Measurements from ENCODE around the gene CDH7. TPM values are rescaled to one million over a fixed set of nuclear protein-coding genes. Genes with fewer than 3 reads are reported as not detected.

Gene CDH7
- total RNA-seq, 1 donor from 2014 or later, result 2.7 TPM

DNA sequence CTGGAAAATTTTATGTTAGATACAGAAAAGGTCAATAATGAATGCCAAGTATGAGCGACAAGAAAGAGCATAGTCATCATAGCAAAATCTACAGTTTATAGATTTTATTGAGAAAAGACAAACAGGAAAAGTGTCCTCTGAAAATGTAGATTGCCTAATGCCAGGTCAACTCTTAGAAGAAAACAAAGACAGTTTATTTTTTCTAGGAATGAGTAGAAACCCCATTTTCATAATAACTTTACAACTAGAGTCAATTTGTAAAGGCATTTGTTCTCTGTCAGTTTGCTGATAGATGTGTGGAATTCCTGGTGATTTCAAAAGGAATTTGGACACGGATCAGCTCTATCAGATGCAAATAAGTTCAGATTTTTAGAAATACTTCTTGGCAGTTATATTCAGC lies 16.6 kb downstream of the CDH7 start:
- Histone ChIP-seq H2AFZ (replicated peaks) (no peak overlapping the region), H3K9ac (no peak overlapping the region), H3K27ac (no peak overlapping the region), H3F3A (ENCODE audit: low read depth) (no peaks in the 10 kb centered on the region), H3K4me1 (no peaks in the 10 kb centered on the region), H4K20me1 (ENCODE audit: low read depth) (no peaks in the 10 kb centered on the region), H3K4me2 (no peak overlapping the region), H3K79me2 (ENCODE audit: low read depth) (no peaks in the 10 kb centered on the region), H3K9me3 (ENCODE audit: low read depth) (no peaks in the 10 kb centered on the region), H3K27me3 (no peaks in the 10 kb centered on the region), H3K4me3 (no peak overlapping the region), H3K36me3 (no peaks in the 10 kb centered on the region)
- Mint-ChIP-seq H3K36me3 (no peaks in the 10 kb centered on the region), H3K4me3 (no peak overlapping the region), H3K9me3 (no peaks in the 10 kb centered on the region), H3K27ac (no peak overlapping the region), H3K4me1 (peaks cover 5% of the 10 kb centered on the region), H3K27me3 (ENCODE audit: insufficient read depth, low read depth) (no peaks in the 10 kb centered on the region)
- DNase-seq (ENCODE audit: low spot score), result no peak
- no peak for TF ChIP-seq EZH2phosphoT487 (IDR thresholded peaks at IDR 0.05)
- TF ChIP-seq EZH2 (IDR thresholded peaks at IDR 0.05), result no peak
- TF ChIP-seq, protein P1, sequence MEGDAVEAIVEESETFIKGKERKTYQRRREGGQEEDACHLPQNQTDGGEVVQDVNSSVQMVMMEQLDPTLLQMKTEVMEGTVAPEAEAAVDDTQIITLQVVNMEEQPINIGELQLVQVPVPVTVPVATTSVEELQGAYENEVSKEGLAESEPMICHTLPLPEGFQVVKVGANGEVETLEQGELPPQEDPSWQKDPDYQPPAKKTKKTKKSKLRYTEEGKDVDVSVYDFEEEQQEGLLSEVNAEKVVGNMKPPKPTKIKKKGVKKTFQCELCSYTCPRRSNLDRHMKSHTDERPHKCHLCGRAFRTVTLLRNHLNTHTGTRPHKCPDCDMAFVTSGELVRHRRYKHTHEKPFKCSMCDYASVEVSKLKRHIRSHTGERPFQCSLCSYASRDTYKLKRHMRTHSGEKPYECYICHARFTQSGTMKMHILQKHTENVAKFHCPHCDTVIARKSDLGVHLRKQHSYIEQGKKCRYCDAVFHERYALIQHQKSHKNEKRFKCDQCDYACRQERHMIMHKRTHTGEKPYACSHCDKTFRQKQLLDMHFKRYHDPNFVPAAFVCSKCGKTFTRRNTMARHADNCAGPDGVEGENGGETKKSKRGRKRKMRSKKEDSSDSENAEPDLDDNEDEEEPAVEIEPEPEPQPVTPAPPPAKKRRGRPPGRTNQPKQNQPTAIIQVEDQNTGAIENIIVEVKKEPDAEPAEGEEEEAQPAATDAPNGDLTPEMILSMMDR (IDR thresholded peaks at IDR 0.05), result no peak

DNA sequence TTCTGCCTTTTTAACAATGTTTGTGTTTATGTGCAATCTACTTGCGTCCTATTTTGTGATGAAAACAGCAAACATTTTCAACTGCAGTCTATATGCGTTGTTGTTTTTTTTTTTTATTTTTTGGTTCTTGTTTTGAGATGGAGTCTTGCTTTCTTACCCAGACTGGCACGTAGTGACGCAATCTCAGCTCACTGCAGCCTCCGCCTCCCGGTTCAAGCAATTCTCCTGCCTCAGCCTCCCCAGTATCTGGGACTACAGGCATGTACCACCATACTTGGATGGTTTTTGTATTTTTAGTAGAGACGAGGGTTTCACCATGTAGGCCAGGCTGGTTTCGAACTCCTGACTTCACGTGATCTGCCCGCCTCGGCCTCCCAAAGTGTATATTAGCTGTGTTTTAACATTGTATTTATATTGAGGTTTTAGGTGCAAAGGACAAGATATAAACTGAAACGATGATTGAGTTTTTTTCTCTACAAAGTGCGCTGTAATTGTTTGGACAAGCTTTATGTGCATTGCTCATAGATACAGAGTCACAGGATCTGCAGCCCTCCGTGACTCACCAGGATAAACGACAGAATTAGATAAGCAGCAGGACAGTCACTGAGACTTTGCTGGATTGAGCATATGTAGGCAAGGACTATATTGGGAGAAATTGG lies 17.4 kb downstream of the CDH7 start:
- TF ChIP-seq, protein P1 (IDR thresholded peaks at IDR 0.05), result no peak
- no peak for TF ChIP-seq EZH2phosphoT487 (IDR thresholded peaks at IDR 0.05)
- no peak for TF ChIP-seq EZH2 (IDR thresholded peaks at IDR 0.05)
- H3K36me3 ChIP-seq, result no peaks in the 10 kb centered on the region
- Mint-ChIP-seq H3K9me3 (no peaks in the 10 kb centered on the region), H3K4me1 (no peaks in the 10 kb centered on the region), H3K27me3 (ENCODE audit: insufficient read depth, low read depth) (no peaks in the 10 kb centered on the region), H3K4me3 (no peak overlapping the region), H3K36me3 (no peaks in the 10 kb centered on the region), H3K27ac (no peak overlapping the region)
- no peaks in the 10 kb centered on the region for H3K9me3 ChIP-seq (ENCODE audit: low read depth)
- no peak overlapping the region for H3K4me3 ChIP-seq
- no peak overlapping the region for H3K4me2 ChIP-seq
- H3K4me1 ChIP-seq, result no peaks in the 10 kb centered on the region
- H3K27ac ChIP-seq, result no peak overlapping the region
- no peaks in the 10 kb centered on the region for H3K79me2 ChIP-seq (ENCODE audit: low read depth)
- DNase-seq (ENCODE audit: low spot score), result no peak
- H3K9ac ChIP-seq, result no peak overlapping the region
- no peaks in the 10 kb centered on the region for H4K20me1 ChIP-seq (ENCODE audit: low read depth)
- no peak overlapping the region for H2AFZ ChIP-seq (replicated peaks)
- H3K27me3 ChIP-seq, result no peaks in the 10 kb centered on the region
- no peaks in the 10 kb centered on the region for H3F3A ChIP-seq (ENCODE audit: low read depth)

DNA sequence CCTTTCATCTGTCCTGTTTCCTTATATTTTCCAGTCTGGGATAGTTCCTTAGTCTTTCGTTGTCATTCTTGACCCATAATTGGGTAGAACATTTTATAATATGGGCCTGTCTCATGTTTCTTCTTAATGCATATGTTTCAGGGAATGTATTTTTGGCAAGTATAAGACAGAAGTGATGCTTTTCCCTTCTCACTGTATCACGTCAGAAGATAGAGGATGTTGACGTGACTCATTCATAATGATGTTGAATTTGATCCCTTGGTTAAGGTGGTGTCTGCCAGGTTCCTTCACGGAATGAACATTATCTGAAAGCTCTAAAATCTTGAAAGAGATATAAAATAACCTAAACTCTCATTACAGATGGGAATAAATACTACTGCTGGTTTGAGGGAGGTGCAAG lies 18.8 kb downstream of the CDH7 start:
- Histone ChIP-seq H3F3A (ENCODE audit: low read depth) (no peaks in the 10 kb centered on the region), H3K4me3 (no peak overlapping the region), H3K4me2 (no peak overlapping the region), H3K36me3 (no peaks in the 10 kb centered on the region), H2AFZ (replicated peaks) (no peak overlapping the region), H3K27me3 (no peaks in the 10 kb centered on the region), H3K79me2 (ENCODE audit: low read depth) (no peaks in the 10 kb centered on the region), H4K20me1 (ENCODE audit: low read depth) (no peaks in the 10 kb centered on the region), H3K27ac (no peak overlapping the region), H3K9ac (no peak overlapping the region), H3K4me1 (no peaks in the 10 kb centered on the region), H3K9me3 (ENCODE audit: low read depth) (no peaks in the 10 kb centered on the region)
- no peak for TF ChIP-seq EZH2 (IDR thresholded peaks at IDR 0.05)
- TF ChIP-seq, protein P1 (IDR thresholded peaks at IDR 0.05), result no peak
- DNase-seq (ENCODE audit: low spot score), result no peak
- H3K27me3 Mint-ChIP-seq (ENCODE audit: insufficient read depth, low read depth), result no peaks in the 10 kb centered on the region
- no peaks in the 10 kb centered on the region for H3K4me1 Mint-ChIP-seq
- no peaks in the 10 kb centered on the region for H3K36me3 Mint-ChIP-seq
- no peak overlapping the region for H3K4me3 Mint-ChIP-seq
- H3K27ac Mint-ChIP-seq, result no peak overlapping the region
- no peaks in the 10 kb centered on the region for H3K9me3 Mint-ChIP-seq
